HG02981 (cell line): ENCODE results near the gene DARS1.
"Not testable (repeated sequence)": the region's sequence is repeated elsewhere in the genome, so short reads cannot be mapped to it uniquely, and the experiment has no call there.

ENCODE experiments used
- ATAC-seq: cut with Tn5 transposase; IDR thresholded peaks from one replicate; pipeline ENCODE4 v1.9.1; 2021; ENCODE audit warnings: mild to moderate bottlenecking, moderate library complexity; ENCODE audit not compliant: unreplicated experiment

The DARS1 gene

GRCh38 chr2:135893374-135893794, 92.0 kb downstream of the DARS1 start:
- no peak for ATAC-seq

GRCh38 chr2:135890835-135891234, 94.6 kb downstream of the DARS1 start:
- no peak for ATAC-seq

GRCh38 chr2:135890149-135890548, 95.3 kb downstream of the DARS1 start:
- ATAC-seq: no peak

GRCh38 chr2:135888587-135888986, 96.8 kb downstream of the DARS1 start:
- ATAC-seq: not testable (repeated sequence)

GRCh38 chr2:135885709-135886108, 99.7 kb downstream of the DARS1 start:
- ATAC-seq: no peak

- no peak for ATAC-seq
These were observed 103.0 kb downstream of the DARS1 start for GRCh38 chr2:135882415-135882814.

GRCh38 chr2:135876770-135877169, 108.7 kb downstream of the DARS1 start:
- peak; percentile 1 for ATAC-seq

GRCh38 chr2:135876066-135876711, 109.2 kb downstream of the DARS1 start, which contains the start of gene MCM6:
TSS of gene MCM6 (minus strand) at chr2:135876443. CDS start at chr2:135876365, 78 bp downstream.
- peak; percentile 95 for ATAC-seq

GRCh38 chr2:135875491-135876065, 109.8 kb downstream of the DARS1 start:
- ATAC-seq: peak; percentile 65

- no peak for ATAC-seq
These were observed 110.6 kb downstream of the DARS1 start for GRCh38 chr2:135874777-135875365.

GRCh38 chr2:135870571-135870970, 114.9 kb downstream of the DARS1 start:
- ATAC-seq: peak; percentile 52

GRCh38 chr2:135863233-135863632, 122.2 kb downstream of the DARS1 start:
- ATAC-seq: no peak

- no peak for ATAC-seq
These were observed 122.7 kb downstream of the DARS1 start for GRCh38 chr2:135862718-135863117.
